ENCODE results near the gene RBAK. TPM values are rescaled to one million over a fixed set of nuclear protein-coding genes. Genes with fewer than 3 reads are reported as not detected.
"Not testable (repeated sequence)": the region's sequence is repeated elsewhere in the genome, so short reads cannot be mapped to it uniquely, and the experiment has no call there.

The RBAK gene
- total and polyA plus RNA-seq, 2 donors (not counting 1 experiment from before 2014, with no cell fraction given), result 3.7 to 20.3 TPM

DNA sequence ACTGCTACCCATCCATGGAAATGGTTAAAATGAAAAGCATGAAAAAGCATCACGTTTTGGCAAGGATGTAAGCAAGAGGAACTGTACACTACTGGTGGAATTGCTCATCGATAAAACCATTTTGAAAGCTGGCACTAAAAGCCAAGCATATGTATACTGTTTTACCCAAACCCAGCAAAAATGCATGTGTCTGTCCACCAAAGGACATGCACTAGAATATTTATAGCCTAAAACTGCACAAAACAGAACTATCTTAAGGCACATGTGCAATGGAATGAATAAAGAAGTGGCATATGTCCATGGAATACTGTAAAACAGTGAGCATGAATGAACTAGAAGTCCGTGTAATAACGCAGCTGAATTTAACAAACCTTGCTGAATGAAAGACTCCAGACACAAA is 22.9 kb downstream of the RBAK start:
- Mint-ChIP-seq H3K9me3 (ENCODE audit: insufficient read depth) (peaks cover 22% of the 10 kb centered on the region), H3K4me3 (no peak overlapping the region), H3K27ac (no peak overlapping the region), H3K4me1 (peaks cover 8% of the 10 kb centered on the region), H3K27me3 (peaks cover 12% of the 10 kb centered on the region)
- Histone ChIP-seq H2AFZ (ENCODE audit: insufficient read depth, low read depth, low read length, poor library complexity, severe bottlenecking) (no peak overlapping the region), H3K79me2 (ENCODE audit: control insufficient read depth, insufficient read depth, low read length) (no peaks in the 10 kb centered on the region), H3K9ac (ENCODE audit: low read length) (no peak overlapping the region), H4K20me1 (ENCODE audit: control insufficient read depth, insufficient read depth, low read length, poor library complexity, severe bottlenecking) (no peaks in the 10 kb centered on the region), H3K36me3 (replicated peaks in 1 of 2; ENCODE audit: control extremely low read depth in 1 of 2, control insufficient read depth in 1 of 2, extremely low read depth in 1 of 2, insufficient read depth in 2 of 2, low read length in 1 of 2) (peaks cover 11 to 18% of the 10 kb centered on the region in 2 experiments), H3K4me3 (ENCODE audit: control extremely low read depth in 1 of 5, extremely low read depth in 1 of 5, insufficient read depth in 1 of 5, low read depth in 2 of 5, low read length in 4 of 5) (no peak overlapping the region), H3K9me3 (ENCODE audit: control extremely low read depth in 1 of 3, control insufficient read depth in 2 of 3, insufficient read depth in 1 of 3, low read length in 2 of 3) (peaks cover 17 to 79% (median 45%) of the 10 kb centered on the region in 3 donors), H3K27ac (ENCODE audit: low read length in 2 of 2) (no peak overlapping the region), H3K27me3 (replicated peaks in 1 of 4; ENCODE audit: control extremely low read depth in 1 of 4, control insufficient read depth in 3 of 4, insufficient read depth in 4 of 4, low read length in 3 of 4) (peaks cover 0 to 15% (median 0%) of the 10 kb centered on the region in 4 experiments), H3K4me2 (replicated peaks; ENCODE audit: low read depth, low read length, poor library complexity, severe bottlenecking) (no peak overlapping the region), H3K4me1 (ENCODE audit: control insufficient read depth in 2 of 2, insufficient read depth in 2 of 2, low read length in 2 of 2) (peaks cover 0 to 5% of the 10 kb centered on the region in 2 donors)
- ATAC-seq (ENCODE audit: low read depth) (no peak), DNase-seq (no peak)
- TF ChIP-seq CTCF (IDR thresholded peaks at IDR 0.05), result no peak
- TF ChIP-seq EZH2 (IDR thresholded peaks at IDR 0.05; ENCODE audit: borderline replicate concordance, insufficient read depth, low read depth, low read length, poor library complexity, severe bottlenecking), result no peak
- WGBS (ENCODE audit: insufficient coverage), result 88% methylated on average over 2 of the region's 4 CpGs
- CTCF ChIA-PET, result interaction anchor here (1.8 kb wide), 1 partner anchor 17 kb away, joined by 8 read pairs; no protein-coding TSS in a partner anchor
- POLR2A ChIA-PET, result no interaction called here
- intact Hi-C loops (cut with micrococcal nuclease), result no loop called here

GRCh38 chr7:5070206-5070605 is 24.5 kb downstream of the RBAK start:
- Histone ChIP-seq H3K36me3 (replicated peaks in 1 of 2; ENCODE audit: control extremely low read depth in 1 of 2, control insufficient read depth in 1 of 2, extremely low read depth in 1 of 2, insufficient read depth in 2 of 2, low read length in 1 of 2) (peaks cover under 1 to 4% of the 10 kb centered on the region in 2 experiments), H3K27ac (ENCODE audit: low read length in 2 of 2) (no peak overlapping the region), H4K20me1 (ENCODE audit: control insufficient read depth, insufficient read depth, low read length, poor library complexity, severe bottlenecking) (no peaks in the 10 kb centered on the region), H3K79me2 (ENCODE audit: control insufficient read depth, insufficient read depth, low read length) (no peaks in the 10 kb centered on the region), H3K4me1 (ENCODE audit: control insufficient read depth in 2 of 2, insufficient read depth in 2 of 2, low read length in 2 of 2) (peaks cover 0 to 5% of the 10 kb centered on the region in 2 donors), H3K9ac (ENCODE audit: low read length) (no peak overlapping the region), H3K4me3 (ENCODE audit: control extremely low read depth in 1 of 5, extremely low read depth in 1 of 5, insufficient read depth in 1 of 5, low read depth in 2 of 5, low read length in 4 of 5) (no peak overlapping the region), H3K9me3 (ENCODE audit: control extremely low read depth in 1 of 3, control insufficient read depth in 2 of 3, insufficient read depth in 1 of 3, low read length in 2 of 3) (peaks cover 15 to 62% (median 41%) of the 10 kb centered on the region in 3 donors), H3K4me2 (replicated peaks; ENCODE audit: low read depth, low read length, poor library complexity, severe bottlenecking) (no peak overlapping the region), H2AFZ (ENCODE audit: insufficient read depth, low read depth, low read length, poor library complexity, severe bottlenecking) (no peak overlapping the region), H3K27me3 (replicated peaks in 1 of 4; ENCODE audit: control extremely low read depth in 1 of 4, control insufficient read depth in 3 of 4, insufficient read depth in 4 of 4, low read length in 3 of 4) (peaks cover 0 to 15% (median 0%) of the 10 kb centered on the region in 4 experiments)
- ATAC-seq (ENCODE audit: low read depth) (no peak), DNase-seq (no peak)
- Mint-ChIP-seq H3K4me1 (peaks cover 8% of the 10 kb centered on the region), H3K9me3 (ENCODE audit: insufficient read depth) (peaks cover 17% of the 10 kb centered on the region), H3K27me3 (peaks cover 14% of the 10 kb centered on the region), H3K27ac (no peak overlapping the region), H3K4me3 (no peak overlapping the region)
- WGBS (ENCODE audit: insufficient coverage), result 100% methylated on average over 1 of the region's 4 CpGs
- TF ChIP-seq EZH2 (IDR thresholded peaks at IDR 0.05; ENCODE audit: borderline replicate concordance, insufficient read depth, low read depth, low read length, poor library complexity, severe bottlenecking), result no peak
- no peak for TF ChIP-seq CTCF (IDR thresholded peaks at IDR 0.05)
- ChIA-PET CTCF (interaction anchor here (1.8 kb wide), 1 partner anchor 15 kb away, joined by 8 read pairs; no protein-coding TSS in a partner anchor), POLR2A (no interaction called here)
- intact Hi-C loops (cut with micrococcal nuclease), result no loop called here

- H3K4me3 Mint-ChIP-seq; POLR2A ChIA-PET; H3K79me2 ChIP-seq (ENCODE audit: control insufficient read depth, insufficient read depth, low read length); H3K4me3 ChIP-seq (ENCODE audit: control extremely low read depth in 1 of 5, extremely low read depth in 1 of 5, insufficient read depth in 1 of 5, low read depth in 2 of 5, low read length in 4 of 5); intact Hi-C loops (cut with micrococcal nuclease); H3K4me2 ChIP-seq (replicated peaks; ENCODE audit: low read depth, low read length, poor library complexity, severe bottlenecking); CTCF ChIA-PET; H3K9ac ChIP-seq (ENCODE audit: low read length); H3K4me1 ChIP-seq (ENCODE audit: control insufficient read depth in 2 of 2, insufficient read depth in 2 of 2, low read length in 2 of 2); DNase-seq; H4K20me1 ChIP-seq (ENCODE audit: control insufficient read depth, insufficient read depth, low read length, poor library complexity, severe bottlenecking); H3K4me1 Mint-ChIP-seq; H3K36me3 ChIP-seq (replicated peaks in 1 of 2; ENCODE audit: control extremely low read depth in 1 of 2, control insufficient read depth in 1 of 2, extremely low read depth in 1 of 2, insufficient read depth in 2 of 2, low read length in 1 of 2); ATAC-seq (ENCODE audit: low read depth); H3K9me3 Mint-ChIP-seq (ENCODE audit: insufficient read depth); H2AFZ ChIP-seq (ENCODE audit: insufficient read depth, low read depth, low read length, poor library complexity, severe bottlenecking); H3K27ac Mint-ChIP-seq; H3K27ac ChIP-seq (ENCODE audit: low read length in 2 of 2): not testable (repeated sequence)
- H3K27me3 Mint-ChIP-seq, result peaks cover 26% of the 10 kb centered on the region
- Histone ChIP-seq H3K9me3 (ENCODE audit: control extremely low read depth in 1 of 3, control insufficient read depth in 2 of 3, insufficient read depth in 1 of 3, low read length in 2 of 3) (peaks cover 0 to 43% (median 15%) of the 10 kb centered on the region in 3 donors), H3K27me3 (replicated peaks in 1 of 4; ENCODE audit: control extremely low read depth in 1 of 4, control insufficient read depth in 3 of 4, insufficient read depth in 4 of 4, low read length in 3 of 4) (peaks cover 0 to 25% (median 1%) of the 10 kb centered on the region in 4 experiments)
- 97% methylated on average over 6 of the region's 11 CpGs for WGBS (ENCODE audit: insufficient coverage)
Measured at GRCh38 chr7:5075187-5075586, 29.5 kb downstream of the RBAK start.
